22Rv1 (cell line): ENCODE results near the gene NCKAP5.

Experiments used
- CTCF ChIP-seq: fragments of 450-650 bp; IDR thresholded peaks from 2 replicates; pipeline ENCODE4 v1.5.1; 2017; ENCODE audit warnings: mild to moderate bottlenecking
- ZFX ChIP-seq: fragments of 450-650 bp; IDR thresholded peaks from 2 replicates; pipeline ENCODE4 v1.6.1; 2017; ENCODE audit warnings: antibody characterized with exemption, borderline replicate concordance

- TF ChIP-seq CTCF (no peak), ZFX (no peak)
Observed at GRCh38 chr2:133120310-133120709, 448.0 kb downstream of the NCKAP5 start.
